PC-3 (cell line): ENCODE measurements around the gene PILRA. TPM values are rescaled to one million over a fixed set of nuclear protein-coding genes. Genes with fewer than 3 reads are reported as not detected.

Source experiments
- ATAC-seq: fragments of 200-7000 bp; cut with Tn5 transposase; 2 replicates; pipeline ENCODE4 v1.9.1; 2020; ENCODE audit warnings: mild to moderate bottlenecking, moderate library complexity
- BruUV-seq: library from RNA; stranded (reverse); fragments of 400-500 nt; replicated peaks from 2 replicates; lab custom pipeline; 2021; lab: Mats Ljungman, UMichigan
- CTCF ChIA-PET: fragments of 300-600 bp; sonication (Branson Sonifier 250); formaldehyde crosslinking; loops from one replicate; lab custom pipeline; 2022; ENCODE audit warnings: antibody characterized with exemption; lab: Charles Lee
- POLR2A ChIA-PET: fragments of 300-600 bp; sonication (Branson Sonifier 250); formaldehyde crosslinking; loops from one replicate; lab custom pipeline; 2022; ENCODE audit warnings: antibody characterized with exemption; ENCODE audit not compliant: unreplicated experiment; lab: Charles Lee
- DNase-seq: peaks from one replicate; pipeline ENCODE4 v3.0.0-alpha.2; 2015
- H2AFZ ChIP-seq: fragments of 300-600 bp; sonication (generic); 2 replicates; pipeline ENCODE4 v1.6.0; 2016; ENCODE audit warnings: antibody characterized with exemption, low read length
- H3F3A ChIP-seq: fragments of 300-600 bp; sonication (generic); one replicate; pipeline ENCODE4 v1.6.0; 2017; ENCODE audit warnings: antibody characterized with exemption, low read length, control low read depth, mild to moderate bottlenecking; ENCODE audit not compliant: unreplicated experiment
- H3K27ac ChIP-seq: fragments of 300-600 bp; sonication (generic); 2 replicates; pipeline ENCODE4 v1.5.1; 2016; ENCODE audit warnings: mild to moderate bottlenecking, low read length
- H3K27me3 ChIP-seq: fragments of 300-600 bp; sonication (generic); 2 replicates; pipeline ENCODE4 v1.6.1; 2016; ENCODE audit warnings: low read length, mixed read lengths
- H3K36me3 ChIP-seq: fragments of 300-600 bp; sonication (generic); 2 replicates; pipeline ENCODE4 v1.6.1; 2016; ENCODE audit warnings: low read depth, mixed run types, low read length, mixed read lengths
- H3K4me1 ChIP-seq: fragments of 300-600 bp; sonication (generic); 2 replicates; pipeline ENCODE4 v1.5.1; 2016; ENCODE audit warnings: low read length; ENCODE audit not compliant: insufficient read depth
- H3K4me2 ChIP-seq: fragments of 300-600 bp; sonication (generic); 2 replicates; pipeline ENCODE4 v1.6.0; 2016; ENCODE audit warnings: low read length
- H3K4me3 ChIP-seq: fragments of 300-600 bp; sonication (generic); 2 replicates; pipeline ENCODE4 v1.5.1; 2016; ENCODE audit warnings: mild to moderate bottlenecking, low read length, mixed read lengths
- H3K79me2 ChIP-seq: fragments of 300-600 bp; sonication (generic); 2 replicates; pipeline ENCODE4 v1.6.1; 2017; ENCODE audit warnings: low read length, mixed read lengths
- H3K9ac ChIP-seq: fragments of 300-600 bp; sonication (generic); 2 replicates; pipeline ENCODE4 v1.6.0; 2016; ENCODE audit warnings: mild to moderate bottlenecking, low read length
- H3K9me2 ChIP-seq: fragments of 300-600 bp; sonication (generic); replicated peaks from 2 replicates; pipeline ENCODE4 v1.6.1; 2016; ENCODE audit warnings: mixed run types, low read length, mixed read lengths
- H3K9me3 ChIP-seq: fragments of 300-600 bp; sonication (generic); 2 replicates; pipeline ENCODE4 v1.6.1; 2016; ENCODE audit warnings: low read length, mixed read lengths
- H4K20me1 ChIP-seq: fragments of 300-600 bp; sonication (generic); 2 replicates; pipeline ENCODE4 v1.6.1; 2016; ENCODE audit warnings: low read length, mixed read lengths
- EZH2 ChIP-seq: fragments of 300-600 bp; sonication (generic); IDR thresholded peaks from one replicate; pipeline ENCODE4 v1.6.1; 2017; ENCODE audit warnings: antibody characterized with exemption, mild to moderate bottlenecking, low read length; ENCODE audit not compliant: unreplicated experiment
- EZH2phosphoT487 ChIP-seq: fragments of 300-600 bp; sonication (generic); IDR thresholded peaks from 2 replicates; pipeline ENCODE4 v1.6.1; 2018; ENCODE audit warnings: mild to moderate bottlenecking, antibody characterized with exemption, low read length, borderline replicate concordance
- intact Hi-C: fragments of 100-400 bp; cut with micrococcal nuclease; formaldehyde crosslinking; loops from 2 replicates; pipeline ENCODE4 v1.9.0; 2023
- total RNA-seq: library from RNA; depleted of rRNA; stranded (reverse); fragments of >200 nt; gene quantifications from 2 replicates; pipeline ENCODE4 v1.2.3, GENCODE V29; 2014
- TF ChIP-seq, protein P1 (sequence below): fragments of 300-600 bp; sonication (generic); conservative IDR thresholded peaks from 2 replicates; pipeline ENCODE4 v1.5.1; 2017; ENCODE audit warnings: antibody characterized with exemption, low read depth, mild to moderate bottlenecking, low read length

Gene PILRA
- total RNA-seq, 1 experiment from 2014 or later, result 1.9 TPM

DNA sequence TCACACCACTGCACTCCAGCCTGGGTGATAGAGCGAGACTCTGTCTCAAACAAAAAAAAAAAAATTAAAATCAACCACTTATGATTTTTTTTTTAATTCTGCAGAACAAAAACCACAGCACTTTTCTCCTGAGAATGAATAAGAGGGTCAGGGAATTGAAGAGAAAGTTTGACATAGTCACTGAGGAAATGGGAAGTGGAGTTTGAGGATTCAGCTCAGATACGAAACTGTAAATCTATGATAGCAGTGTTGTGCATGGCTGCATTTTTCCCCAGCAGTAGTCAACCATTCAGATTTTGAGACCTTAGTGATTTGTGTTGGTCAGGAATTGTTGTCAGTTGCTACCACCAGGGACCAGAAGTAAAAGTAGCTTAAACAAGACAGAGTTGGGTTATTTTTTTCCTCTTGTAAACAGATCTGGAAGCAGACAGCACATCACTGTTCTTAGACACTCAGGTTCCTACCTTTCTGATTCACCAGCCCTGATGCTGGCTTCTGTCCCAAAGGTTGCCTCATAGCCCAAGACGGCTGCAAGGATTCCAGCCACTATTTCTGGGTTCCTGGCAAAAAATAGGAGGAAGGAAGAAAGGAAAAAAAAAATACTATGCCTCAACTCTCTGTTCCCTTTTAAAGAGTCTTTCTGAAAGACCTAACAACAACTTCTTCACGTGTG is 20.1 kb downstream of the PILRA start:
- CTCF ChIA-PET, result no interaction called here
- BruUV-seq, result no TSS peak
- no peak for DNase-seq
- no peak for TF ChIP-seq EZH2phosphoT487
- TF ChIP-seq EZH2, result no peak
- TF ChIP-seq, protein P1, sequence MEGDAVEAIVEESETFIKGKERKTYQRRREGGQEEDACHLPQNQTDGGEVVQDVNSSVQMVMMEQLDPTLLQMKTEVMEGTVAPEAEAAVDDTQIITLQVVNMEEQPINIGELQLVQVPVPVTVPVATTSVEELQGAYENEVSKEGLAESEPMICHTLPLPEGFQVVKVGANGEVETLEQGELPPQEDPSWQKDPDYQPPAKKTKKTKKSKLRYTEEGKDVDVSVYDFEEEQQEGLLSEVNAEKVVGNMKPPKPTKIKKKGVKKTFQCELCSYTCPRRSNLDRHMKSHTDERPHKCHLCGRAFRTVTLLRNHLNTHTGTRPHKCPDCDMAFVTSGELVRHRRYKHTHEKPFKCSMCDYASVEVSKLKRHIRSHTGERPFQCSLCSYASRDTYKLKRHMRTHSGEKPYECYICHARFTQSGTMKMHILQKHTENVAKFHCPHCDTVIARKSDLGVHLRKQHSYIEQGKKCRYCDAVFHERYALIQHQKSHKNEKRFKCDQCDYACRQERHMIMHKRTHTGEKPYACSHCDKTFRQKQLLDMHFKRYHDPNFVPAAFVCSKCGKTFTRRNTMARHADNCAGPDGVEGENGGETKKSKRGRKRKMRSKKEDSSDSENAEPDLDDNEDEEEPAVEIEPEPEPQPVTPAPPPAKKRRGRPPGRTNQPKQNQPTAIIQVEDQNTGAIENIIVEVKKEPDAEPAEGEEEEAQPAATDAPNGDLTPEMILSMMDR, result no peak
- no peak overlapping the region for H3K9ac ChIP-seq
- H3F3A ChIP-seq, result no peaks in the 10 kb centered on the region
- H3K36me3 ChIP-seq, result no peaks in the 10 kb centered on the region
- H3K27ac ChIP-seq, result no peak overlapping the region
- no peaks in the 10 kb centered on the region for H4K20me1 ChIP-seq
- no peak for ATAC-seq
- POLR2A ChIA-PET, result no interaction called here
- H3K4me1 ChIP-seq, result no peaks in the 10 kb centered on the region
- intact Hi-C loops, result no loop called here
- no peak overlapping the region for H3K4me2 ChIP-seq
- H3K79me2 ChIP-seq, result no peaks in the 10 kb centered on the region
- H3K9me3 ChIP-seq, result no peaks in the 10 kb centered on the region
- no peak overlapping the region for H2AFZ ChIP-seq
- no peaks in the 10 kb centered on the region; the same call in 1 of the 2 replicates for H3K27me3 ChIP-seq
- H3K9me2 ChIP-seq, result no peaks in the 10 kb centered on the region
- no peak overlapping the region for H3K4me3 ChIP-seq

DNA sequence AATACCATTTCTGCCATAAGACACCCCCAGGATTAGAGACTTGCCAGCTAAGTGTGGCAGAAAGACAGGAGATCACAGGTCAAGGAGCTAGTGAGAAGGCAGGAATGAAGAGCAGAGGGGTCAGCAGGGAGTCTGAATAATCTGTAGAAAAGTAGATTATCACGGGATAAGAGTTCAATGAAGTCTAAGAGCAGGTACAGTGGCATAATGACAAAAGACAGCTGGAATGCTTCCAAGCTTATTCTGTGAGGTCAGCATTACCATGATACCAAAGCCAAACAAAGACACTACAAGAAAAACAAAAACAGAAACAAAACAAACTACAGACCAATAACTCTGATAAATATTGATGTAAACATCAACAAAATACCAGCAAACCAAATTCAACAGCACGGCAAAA is 20.8 kb downstream of the PILRA start:
- H3K4me2 ChIP-seq, result no peak overlapping the region
- no peaks in the 10 kb centered on the region for H4K20me1 ChIP-seq
- no peak overlapping the region for H3K4me3 ChIP-seq
- H3K9me2 ChIP-seq, result no peaks in the 10 kb centered on the region
- BruUV-seq, result no TSS peak
- no peaks in the 10 kb centered on the region for H3K79me2 ChIP-seq
- no peak overlapping the region for H2AFZ ChIP-seq
- H3K36me3 ChIP-seq, result no peaks in the 10 kb centered on the region
- ATAC-seq (no peak), DNase-seq (no peak)
- H3K27ac ChIP-seq, result no peak overlapping the region
- no peaks in the 10 kb centered on the region for H3K9me3 ChIP-seq
- ChIA-PET POLR2A (no interaction called here), CTCF (no interaction called here)
- H3K4me1 ChIP-seq, result no peaks in the 10 kb centered on the region
- H3F3A ChIP-seq, result no peaks in the 10 kb centered on the region
- H3K27me3 ChIP-seq, result no peaks in the 10 kb centered on the region; the same call in 1 of the 2 replicates
- TF ChIP-seq, protein P1, result no peak
- TF ChIP-seq EZH2phosphoT487, result no peak
- no peak for TF ChIP-seq EZH2
- no peak overlapping the region for H3K9ac ChIP-seq
- intact Hi-C loops, result no loop called here

DNA sequence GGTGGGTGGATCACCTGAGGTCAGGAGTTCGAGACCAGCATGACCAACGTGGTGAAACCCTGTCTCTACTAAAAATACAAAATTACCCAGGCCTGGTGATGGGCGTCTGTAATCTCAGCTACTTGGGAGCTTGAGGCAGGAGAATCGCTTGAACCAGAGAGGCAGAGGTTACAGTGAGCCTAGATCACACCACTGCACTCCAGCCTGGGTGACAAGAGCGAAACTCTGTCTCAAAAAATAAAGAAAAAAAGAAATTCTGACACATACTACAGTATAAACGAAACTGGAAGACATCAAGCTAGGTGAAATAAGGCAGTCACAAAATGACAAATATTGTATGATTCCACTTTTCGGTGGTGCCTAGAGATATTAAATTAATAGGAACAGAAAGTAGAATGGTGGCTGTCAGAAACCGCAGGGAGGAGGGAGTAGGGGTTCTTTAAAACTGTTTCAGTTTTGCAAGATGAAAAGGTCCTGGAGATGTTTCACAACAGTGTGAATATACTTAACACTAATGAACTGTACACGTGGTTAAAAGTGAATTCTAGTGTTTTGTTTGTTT is 23.2 kb downstream of the PILRA start:
- Histone ChIP-seq H3F3A (no peaks in the 10 kb centered on the region), H3K9ac (no peak overlapping the region), H3K9me3 (no peaks in the 10 kb centered on the region), H3K4me3 (no peak overlapping the region), H3K27ac (no peak overlapping the region), H3K27me3 (no peaks in the 10 kb centered on the region), H3K9me2 (no peaks in the 10 kb centered on the region), H4K20me1 (no peaks in the 10 kb centered on the region), H3K79me2 (no peaks in the 10 kb centered on the region), H3K4me2 (no peak overlapping the region), H3K4me1 (no peaks in the 10 kb centered on the region), H2AFZ (no peak overlapping the region), H3K36me3 (no peaks in the 10 kb centered on the region)
- ChIA-PET POLR2A (no interaction called here), CTCF (no interaction called here)
- DNase-seq (no peak), ATAC-seq (no peak)
- no TSS peak for BruUV-seq
- no peak for TF ChIP-seq EZH2phosphoT487
- TF ChIP-seq, protein P1, result no peak
- no peak for TF ChIP-seq EZH2
- intact Hi-C loops, result no loop called here
